Subcutaneous abdominal adipose tissue (tissue), 5 donors: ENCODE measurements around the gene ZNF740.
"Not testable (repeated sequence)": the region's sequence is repeated elsewhere in the genome, so short reads cannot be mapped to it uniquely, and the experiment has no call there.

Experiments used
- H3K27ac ChIP-seq: one replicate; pipeline ENCODE4 v1.7.0; 2013; ENCODE audit warnings: low read depth, mild to moderate bottlenecking, inconsistent platforms, low read length, moderate library complexity
- H3K27me3 ChIP-seq, 5 donors: one replicate each; pipeline ENCODE4 v1.7.0; 2013; ENCODE audit warnings: low read length in 5 of 5, inconsistent platforms in 1 of 5; ENCODE audit not compliant: control insufficient read depth in 5 of 5, insufficient read depth in 4 of 5
- H3K36me3 ChIP-seq, 5 donors: one replicate each; pipeline ENCODE4 v1.7.0; 2013; ENCODE audit warnings: low read length in 5 of 5; ENCODE audit not compliant: control insufficient read depth in 5 of 5, insufficient read depth in 5 of 5
- H3K4me1 ChIP-seq, 5 donors: one replicate each; pipeline ENCODE4 v1.7.0; 2013; ENCODE audit warnings: low read length in 5 of 5, mild to moderate bottlenecking in 3 of 5, moderate library complexity in 1 of 5; ENCODE audit not compliant: control insufficient read depth in 5 of 5, insufficient read depth in 5 of 5
- H3K4me3 ChIP-seq, 5 donors: one replicate each; pipeline ENCODE4 v1.7.0; 2013; ENCODE audit warnings: low read length in 5 of 5, low read depth in 1 of 5
- H3K9ac ChIP-seq, 5 donors: one replicate each; pipeline ENCODE4 v1.7.0; 2013; ENCODE audit warnings: low read length in 5 of 5, mild to moderate bottlenecking in 4 of 5, moderate library complexity in 3 of 5
- H3K9me3 ChIP-seq, 5 donors: one replicate each; pipeline ENCODE4 v1.7.0; 2013; ENCODE audit warnings: low read length in 5 of 5; ENCODE audit not compliant: control insufficient read depth in 5 of 5
- donor health status: healthy.
- donor health status: healthy.
- donor health status: healthy.
- donor health status: healthy.
- donor health status: healthy.

The ZNF740 gene

GRCh38 chr12:53200107-53200457, 19.6 kb downstream of the ZNF740 start:
- Histone ChIP-seq H3K27me3 (no peaks in the 10 kb centered on the region), H3K9me3 (no peaks in the 10 kb centered on the region), H3K9ac (no peak overlapping the region), H3K4me1 (peaks cover 0 to 28% (median 19%) of the 10 kb centered on the region in 5 donors), H3K36me3 (no peaks in the 10 kb centered on the region), H3K4me3 (no peak overlapping the region), H3K27ac (no peak overlapping the region)

GRCh38 chr12:53200458-53201176, 20.1 kb downstream of the ZNF740 start:
- Histone ChIP-seq H3K36me3 (no peaks in the 10 kb centered on the region), H3K27ac (no peak overlapping the region), H3K9me3 (no peaks in the 10 kb centered on the region), H3K4me1 (peaks cover 0 to 29% (median 20%) of the 10 kb centered on the region in 5 donors), H3K27me3 (no peaks in the 10 kb centered on the region), H3K9ac (peak overlapping the region in 1 of 5 donors; percentile 7), H3K4me3 (no peak overlapping the region)

DNA sequence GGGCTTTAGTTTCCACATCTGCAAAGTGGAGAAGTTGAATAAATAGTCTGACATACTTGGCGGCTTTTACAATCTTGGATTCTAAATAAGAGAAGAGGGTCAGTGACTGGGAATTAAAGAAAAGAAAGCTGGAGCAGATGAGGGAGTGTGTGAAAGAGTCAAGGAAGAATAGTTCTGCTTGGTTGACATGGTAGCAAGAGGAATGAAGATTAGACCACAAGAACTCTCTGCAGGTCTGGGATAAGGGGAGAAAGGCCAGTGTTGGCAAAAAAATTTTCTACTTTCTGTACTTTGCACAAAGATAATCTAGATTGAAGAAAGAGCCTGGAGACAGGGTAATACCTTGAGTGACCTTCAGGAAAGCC, 20.6 kb downstream of the ZNF740 start:
- Histone ChIP-seq H3K27me3 (no peaks in the 10 kb centered on the region), H3K9me3 (no peaks in the 10 kb centered on the region), H3K9ac (peak overlapping the region in 1 of 5 donors; percentile 7), H3K4me1 (peaks cover 0 to 34% (median 26%) of the 10 kb centered on the region in 5 donors), H3K4me3 (no peak overlapping the region), H3K27ac (no peak overlapping the region), H3K36me3 (no peaks in the 10 kb centered on the region)

DNA sequence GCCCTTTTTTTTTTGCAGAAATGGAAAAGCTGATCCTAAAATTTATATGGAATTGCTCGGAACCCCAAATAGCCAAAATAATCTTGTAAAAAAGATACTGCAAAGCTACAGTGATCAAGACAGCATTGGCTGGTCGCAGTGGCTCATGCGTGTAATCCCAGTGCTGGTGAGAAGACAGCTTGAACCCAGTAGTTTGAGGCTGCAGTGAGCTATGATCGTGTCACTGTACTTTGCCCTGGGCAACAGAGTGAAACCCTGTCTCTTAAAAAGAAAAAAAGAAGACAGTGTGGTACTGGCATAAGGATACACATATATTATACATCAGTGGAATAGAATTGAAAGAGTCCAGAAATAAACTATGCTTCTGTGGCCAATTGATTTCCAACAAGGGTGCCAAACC, 21.1 kb downstream of the ZNF740 start:
- H3K9me3 ChIP-seq = no peaks in the 10 kb centered on the region
- H3K36me3 ChIP-seq = no peaks in the 10 kb centered on the region
- no peak overlapping the region for H3K4me3 ChIP-seq
- H3K9ac ChIP-seq = no peak overlapping the region
- H3K4me1 ChIP-seq = peaks cover 0 to 39% (median 26%) of the 10 kb centered on the region in 5 donors
- H3K27ac ChIP-seq = no peak overlapping the region
- no peaks in the 10 kb centered on the region for H3K27me3 ChIP-seq

GRCh38 chr12:53202316-53202715, 21.8 kb downstream of the ZNF740 start:
- not testable (repeated sequence) for H3K27ac ChIP-seq, H3K4me3 ChIP-seq, H3K27me3 ChIP-seq, H3K36me3 ChIP-seq, H3K9me3 ChIP-seq, H3K9ac ChIP-seq
- peaks cover 0 to 40% (median 25%) of the 10 kb centered on the region in 5 donors for H3K4me1 ChIP-seq

GRCh38 chr12:53204351-53204750, 23.8 kb downstream of the ZNF740 start:
- peaks cover 0 to 44% (median 30%) of the 10 kb centered on the region in 5 donors for H3K4me1 ChIP-seq
- no peaks in the 10 kb centered on the region for H3K36me3 ChIP-seq
- H3K9ac ChIP-seq = no peak overlapping the region
- H3K27ac ChIP-seq = no peak overlapping the region
- no peaks in the 10 kb centered on the region for H3K27me3 ChIP-seq
- no peak overlapping the region for H3K4me3 ChIP-seq
- no peaks in the 10 kb centered on the region for H3K9me3 ChIP-seq

GRCh38 chr12:53205747-53206419, 25.4 kb downstream of the ZNF740 start:
- H3K4me1 ChIP-seq = peaks cover 0 to 36% (median 28%) of the 10 kb centered on the region in 5 donors
- H3K27me3 ChIP-seq = no peaks in the 10 kb centered on the region
- H3K9ac ChIP-seq = peak overlapping the region in 1 of 5 donors; percentile 32
- no peaks in the 10 kb centered on the region for H3K9me3 ChIP-seq
- no peak overlapping the region for H3K27ac ChIP-seq
- peaks cover 0 to 9% (median 9%) of the 10 kb centered on the region in 5 donors for H3K36me3 ChIP-seq
- no peak overlapping the region for H3K4me3 ChIP-seq

GRCh38 chr12:53207042-53207441, 26.5 kb downstream of the ZNF740 start, which contains the start of gene ITGB7:
Gene ITGB7, minus strand, starts transcription at chr12:53207251. Its CDS starts 6,808 bp downstream, at chr12:53200443.
- Histone ChIP-seq H3K4me3 (peak within 1 kb of the TSS in 1 of 5 donors; percentile 19), H3K27ac (no peak within 1 kb of the TSS), H3K27me3 (no peaks in the 10 kb centered on the region), H3K9me3 (no peaks in the 10 kb centered on the region), H3K4me1 (peaks cover 0 to 32% (median 26%) of the 10 kb centered on the region in 5 donors), H3K36me3 (peaks cover under 1 to 20% (median 20%) of the 10 kb centered on the region in 5 donors), H3K9ac (peak within 1 kb of the TSS in 1 of 5 donors; percentile 32)

- Histone ChIP-seq H3K27ac (no peak overlapping the region), H3K9ac (no peak overlapping the region), H3K27me3 (no peaks in the 10 kb centered on the region), H3K4me1 (peaks cover 0 to 37% (median 31%) of the 10 kb centered on the region in 5 donors), H3K9me3 (no peaks in the 10 kb centered on the region), H3K4me3 (peak overlapping the region in 1 of 5 donors; percentile 54), H3K36me3 (peaks cover 3 to 33% (median 31%) of the 10 kb centered on the region in 5 donors)
Measured at GRCh38 chr12:53208435-53208834, 27.9 kb downstream of the ZNF740 start.

DNA sequence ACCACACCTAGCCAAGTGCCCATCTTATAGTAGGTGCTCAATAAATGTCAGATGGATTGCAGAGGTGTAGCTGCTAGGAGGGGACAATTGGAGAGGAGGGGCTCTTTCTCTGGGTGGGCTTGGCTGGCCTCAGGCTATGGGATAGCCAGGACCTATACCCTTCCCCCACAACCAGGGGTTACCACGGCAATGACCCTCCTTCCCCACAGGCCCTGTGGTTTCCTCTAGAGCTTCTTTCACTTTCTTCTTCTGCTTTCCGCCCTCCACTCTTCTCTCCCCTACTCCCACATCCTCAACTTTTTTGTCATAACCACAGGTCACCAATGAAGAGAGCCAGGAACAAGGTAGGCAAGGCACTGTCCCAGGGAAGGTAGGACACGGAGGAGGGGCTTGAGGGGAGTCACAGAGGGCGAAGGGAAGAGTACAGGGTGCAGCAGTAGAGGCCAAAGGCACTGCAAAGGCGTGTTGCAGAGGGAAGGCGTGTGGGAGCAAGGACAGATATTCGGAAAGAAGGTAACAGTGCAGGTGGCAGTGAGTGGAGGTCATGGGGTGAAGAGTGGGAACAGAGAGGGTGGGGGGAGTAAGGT, 28.4 kb downstream of the ZNF740 start:
- Histone ChIP-seq H3K27me3 (no peaks in the 10 kb centered on the region), H3K4me3 (peak overlapping the region in 4 of 5 donors; percentile 6 to 54 (median 32)), H3K36me3 (peaks cover 3 to 38% (median 35%) of the 10 kb centered on the region in 5 donors), H3K27ac (no peak overlapping the region), H3K9me3 (no peaks in the 10 kb centered on the region), H3K9ac (peak overlapping the region in 3 of 5 donors; percentile 14 to 59 (median 53)), H3K4me1 (peaks cover 0 to 43% (median 36%) of the 10 kb centered on the region in 5 donors)
